GM23338 (cell line): Measurements from ENCODE around the gene DOCK1. TPM values are rescaled to one million over a fixed set of nuclear protein-coding genes. Genes with fewer than 3 reads are reported as not detected.

ENCODE experiments used
- ATAC-seq: fragments of 200-7000 bp; cut with Tn5 transposase; 3 replicates; pipeline ENCODE4 v1.9.1; 2020
- DNase-seq: peaks from one replicate; pipeline ENCODE4 v3.0.0-alpha.2; 2015; ENCODE audit warnings: low spot score
- H2AFZ ChIP-seq: fragments of 200-600 bp; sonication (generic); 2 replicates; pipeline ENCODE4 v1.8.0; 2016; ENCODE audit warnings: antibody characterized with exemption, mild to moderate bottlenecking, moderate library complexity
- H3F3A ChIP-seq: fragments of 200-600 bp; sonication (generic); replicated peaks from 2 replicates; pipeline ENCODE4 v1.8.0; 2017; ENCODE audit warnings: antibody characterized with exemption, mixed run types, low read depth
- H3K27ac ChIP-seq: fragments of 200-600 bp; sonication (generic); 2 replicates; pipeline ENCODE4 v1.6.1; 2016; ENCODE audit warnings: low read depth
- H3K27me3 ChIP-seq: fragments of 200-600 bp; sonication (generic); 2 replicates; pipeline ENCODE4 v1.8.0; 2016; ENCODE audit warnings: mild to moderate bottlenecking, mixed run types, moderate library complexity; ENCODE audit not compliant: insufficient read depth
- H3K36me3 ChIP-seq: fragments of 200-600 bp; sonication (generic); 2 replicates; pipeline ENCODE4 v1.8.0; 2016; ENCODE audit warnings: mild to moderate bottlenecking; ENCODE audit not compliant: insufficient read depth
- H3K4me1 ChIP-seq: fragments of 200-600 bp; sonication (generic); 2 replicates; pipeline ENCODE4 v1.8.0; 2016; ENCODE audit warnings: mild to moderate bottlenecking, moderate library complexity; ENCODE audit not compliant: insufficient read depth
- H3K4me2 ChIP-seq: fragments of 200-600 bp; sonication (generic); 2 replicates; pipeline ENCODE4 v1.7.1; 2017; ENCODE audit warnings: mixed run types
- H3K4me3 ChIP-seq: fragments of 200-600 bp; sonication (generic); 2 replicates; pipeline ENCODE4 v1.6.1; 2016; ENCODE audit warnings: mixed run types
- H3K79me2 ChIP-seq: fragments of 200-600 bp; sonication (generic); replicated peaks from 2 replicates; pipeline ENCODE4 v1.8.0; 2017; ENCODE audit warnings: mild to moderate bottlenecking; ENCODE audit not compliant: insufficient read depth
- H3K9me2 ChIP-seq: fragments of 200-600 bp; sonication (generic); 2 replicates; pipeline ENCODE4 v1.8.0; 2017; ENCODE audit not compliant: insufficient read depth
- H4K20me1 ChIP-seq: fragments of 200-600 bp; sonication (generic); replicated peaks from 2 replicates; pipeline ENCODE4 v1.8.0; 2017; ENCODE audit warnings: mild to moderate bottlenecking; ENCODE audit not compliant: insufficient read depth
- H3K27ac Mint-ChIP-seq: 2 replicates; pipeline ENCODE4 v1.8.0; 2020; ENCODE audit warnings: inconsistent platforms, mild to moderate bottlenecking, moderate library complexity, mixed read lengths
- H3K27me3 Mint-ChIP-seq: 3 replicates; pipeline ENCODE4 v1.8.0; 2022; ENCODE audit warnings: low read depth, mild to moderate bottlenecking, moderate library complexity, mixed read lengths, inconsistent platforms; ENCODE audit not compliant: insufficient read depth, poor library complexity
- H3K36me3 Mint-ChIP-seq: 3 replicates; pipeline ENCODE4 v1.8.0; 2021; ENCODE audit warnings: low read depth, mild to moderate bottlenecking, inconsistent platforms, moderate library complexity, mixed read lengths
- H3K4me1 Mint-ChIP-seq: 3 replicates; pipeline ENCODE4 v1.8.0; 2020; ENCODE audit warnings: mild to moderate bottlenecking, inconsistent platforms, mixed read lengths
- H3K4me3 Mint-ChIP-seq: 3 replicates; pipeline ENCODE4 v1.8.0; 2021; ENCODE audit warnings: moderate library complexity, mild to moderate bottlenecking, inconsistent platforms, mixed read lengths
- H3K9me3 Mint-ChIP-seq: 3 replicates; pipeline ENCODE4 v1.8.0; 2020; ENCODE audit warnings: moderate library complexity, mild to moderate bottlenecking, inconsistent platforms, mixed read lengths
- CREB1 ChIP-seq: fragments of 250-450 bp; sonication (Bioruptor Pico); IDR thresholded peaks from 2 replicates; pipeline ENCODE4 v1.5.0; 2020; ENCODE audit warnings: low read depth, mild to moderate bottlenecking, moderate library complexity
- CTCF ChIP-seq, 2 experiments: fragments of 200-600 bp in 1 of 2; sonication (generic) in 1 of 2; conservative IDR thresholded peaks; 2 replicates each; pipeline versions ENCODE4 v1.5.1 to v1.6.1; 2016 to 2017; ENCODE audit warnings: antibody characterized with exemption in 2 of 2, low read depth in 2 of 2, mild to moderate bottlenecking in 2 of 2, moderate library complexity in 1 of 2
- ETS1 ChIP-seq: IDR thresholded peaks from 2 replicates; pipeline ENCODE4 v1.6.1; 2016; ENCODE audit warnings: antibody characterized with exemption
- EZH2 ChIP-seq: fragments of 200-600 bp; sonication (generic); IDR thresholded peaks from one replicate; pipeline ENCODE4 v1.8.0; 2017; ENCODE audit warnings: antibody characterized with exemption, mild to moderate bottlenecking, low read depth; ENCODE audit not compliant: unreplicated experiment
- EZH2phosphoT487 ChIP-seq: fragments of 200-600 bp; sonication (generic); IDR thresholded peaks from one replicate; pipeline ENCODE4 v1.8.1; 2018; ENCODE audit warnings: antibody characterized with exemption; ENCODE audit not compliant: unreplicated experiment
- JUNB ChIP-seq: IDR thresholded peaks from one replicate; pipeline ENCODE4 v1.6.1; 2016; ENCODE audit warnings: antibody characterized with exemption; ENCODE audit not compliant: unreplicated experiment
- NANOG ChIP-seq: IDR thresholded peaks from 2 replicates; pipeline ENCODE4 v1.6.1; 2016; ENCODE audit warnings: antibody characterized with exemption, borderline replicate concordance
- POLR2AphosphoS5 ChIP-seq: IDR thresholded peaks from 2 replicates; pipeline ENCODE4 v1.6.1; 2016; ENCODE audit warnings: antibody characterized with exemption, low read depth
- REST ChIP-seq: IDR thresholded peaks from one replicate; pipeline ENCODE4 v1.6.1; 2018; ENCODE audit warnings: antibody characterized with exemption; ENCODE audit not compliant: unreplicated experiment
- STAT1 ChIP-seq: IDR thresholded peaks from one replicate; pipeline ENCODE4 v1.6.1; 2016; ENCODE audit warnings: antibody characterized with exemption; ENCODE audit not compliant: unreplicated experiment
- ZNF114 ChIP-seq: fragments of 250-450 bp; sonication (Bioruptor Pico); IDR thresholded peaks from 2 replicates; pipeline ENCODE4 v1.5.0; 2020; ENCODE audit warnings: mild to moderate bottlenecking, moderate library complexity
- ZNF331 ChIP-seq: fragments of 250-450 bp; sonication (Bioruptor Pico); IDR thresholded peaks from 2 replicates; pipeline ENCODE4 v1.5.0; 2020; ENCODE audit warnings: low read depth, mild to moderate bottlenecking, moderate library complexity
- ZNF462 ChIP-seq: fragments of 250-450 bp; sonication (Bioruptor Pico); IDR thresholded peaks from 2 replicates; pipeline ENCODE4 v1.5.0; 2020; ENCODE audit warnings: mild to moderate bottlenecking, moderate library complexity
- polyA plus RNA-seq: library from polyadenylated mRNA; unstranded; fragments of >200 nt; fragmentation: Nextera tagmentation; extraction: Ambion mirVana; gene quantifications from 2 replicates; pipeline ENCODE4 v1.2.1, GENCODE V29; 2016
- total RNA-seq: library from RNA; depleted of rRNA; stranded (reverse); fragments of >200 nt; shearing (Covaris generic); gene quantifications from 2 replicates; pipeline ENCODE4 v1.2.3, GENCODE V29; 2014

Gene DOCK1
- total and polyA plus RNA-seq, 2 experiments from 2014 or later, result 13.2 to 55.3 TPM

- no peak overlapping the region for H3K4me3 Mint-ChIP-seq
- no peaks in the 10 kb centered on the region for H4K20me1 ChIP-seq
- no peak for ATAC-seq
- H3K36me3 ChIP-seq, result peaks cover 3% of the 10 kb centered on the region; the same call in 1 of the 2 replicates
- H3K4me1 ChIP-seq, result peaks cover 2% of the 10 kb centered on the region; the same call in 1 of the 2 replicates
- no peaks in the 10 kb centered on the region; the same call in 1 of the 2 replicates for H3K9me2 ChIP-seq
- H3F3A ChIP-seq, result no peaks in the 10 kb centered on the region
- no peak overlapping the region for H2AFZ ChIP-seq
- peaks cover 21% of the 10 kb centered on the region for H3K9me3 Mint-ChIP-seq
- H3K79me2 ChIP-seq, result no peaks in the 10 kb centered on the region
- no peaks in the 10 kb centered on the region for H3K27me3 ChIP-seq
- H3K4me1 Mint-ChIP-seq, result peaks cover 16% of the 10 kb centered on the region; the same call in 2 of the 3 replicates
- H3K4me2 ChIP-seq, result no peak overlapping the region
- H3K36me3 Mint-ChIP-seq, result peaks cover 49% of the 10 kb centered on the region
- H3K27ac Mint-ChIP-seq, result no peak overlapping the region
- H3K27ac ChIP-seq, result no peak overlapping the region
- DNase-seq, result no peak
- no peak overlapping the region for H3K4me3 ChIP-seq
- TF ChIP-seq ZNF462 (CRISPR knock-in tag), result no peak
- TF ChIP-seq ZNF114 (CRISPR knock-in tag), result no peak
- no peak for TF ChIP-seq CTCF (conservative IDR thresholded peaks at IDR 0.05; ENCODE audit: low read depth in 2 of 2)
- no peak for TF ChIP-seq NANOG
- no peak for TF ChIP-seq JUNB
- TF ChIP-seq POLR2AphosphoS5, result no peak
- TF ChIP-seq REST, result no peak
- TF ChIP-seq CREB1, result no peak
- no peak for TF ChIP-seq ETS1
- no peak for TF ChIP-seq EZH2
- no peak for TF ChIP-seq EZH2phosphoT487
- no peak for TF ChIP-seq ZNF331
- no peak for TF ChIP-seq STAT1
- H3K27me3 Mint-ChIP-seq, result no peaks in the 10 kb centered on the region
These were observed 370.7 kb downstream of the DOCK1 start for GRCh38 chr10:127275793-127276450.
